WTC11 (cell line): Measurements from ENCODE around the gene KHSRP.

Experiments used
- CTCF ChIP-seq: fragments of 200-600 bp; IDR thresholded peaks from 2 replicates; pipeline ENCODE4 v1.8.0; 2022; ENCODE audit warnings: antibody characterized with exemption
- MAX ChIP-seq: sonication (generic); formaldehyde crosslinking; IDR thresholded peaks from 2 replicates; pipeline ENCODE4 v1.8.0; 2022; ENCODE audit warnings: mild to moderate bottlenecking, missing genetic modification reagents
- NR3C1 ChIP-seq: sonication (generic); formaldehyde crosslinking; conservative IDR thresholded peaks from 2 replicates; pipeline ENCODE4 v1.8.1; 2023; ENCODE audit warnings: low read depth, mild to moderate bottlenecking, missing genetic modification reagents
- SOX15 ChIP-seq: fragments of 250-450 bp; sonication (Bioruptor Pico); IDR thresholded peaks from 2 replicates; pipeline ENCODE4 v1.9.0; 2021; ENCODE audit warnings: mild to moderate bottlenecking
- ZNF671 ChIP-seq: fragments of 250-450 bp; sonication (Bioruptor Pico); IDR thresholded peaks from 2 replicates; pipeline ENCODE4 v1.8.0; 2021; ENCODE audit warnings: mild to moderate bottlenecking

DNA sequence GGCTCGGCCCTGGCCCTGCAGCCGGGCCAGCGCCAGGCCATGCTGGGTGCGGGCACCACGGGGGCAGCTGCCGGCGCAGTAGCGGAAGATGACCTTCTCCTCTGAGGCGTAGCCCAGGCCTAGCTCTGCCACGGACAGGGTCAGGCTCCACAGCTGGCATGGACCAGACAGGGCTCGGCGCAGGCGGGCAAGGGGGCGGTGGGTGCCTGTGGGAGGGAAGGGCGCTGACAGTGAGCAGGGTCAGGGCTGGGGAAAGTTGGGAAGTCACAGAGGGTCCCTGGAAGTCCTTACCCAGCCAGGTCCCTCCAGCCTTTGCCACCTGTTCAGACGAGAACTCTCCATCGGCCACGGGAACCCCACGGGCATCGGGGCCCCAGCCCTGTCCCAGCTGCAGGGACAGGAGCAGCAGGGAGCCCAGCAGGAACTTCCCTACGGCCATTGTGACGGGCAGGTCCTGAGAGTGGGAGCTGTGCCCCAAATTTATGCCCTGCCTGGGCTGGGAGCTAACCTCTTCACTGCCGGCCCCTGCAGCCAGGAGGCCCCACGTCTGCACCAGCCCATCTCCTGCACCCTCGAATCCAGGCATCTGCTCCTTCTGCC lies 49.1 kb downstream of the KHSRP start, which contains the start of gene PSPN:
- no peak for TF ChIP-seq SOX15 (CRISPR knock-in tag)
- TF ChIP-seq CTCF = no peak
- no peak for TF ChIP-seq ZNF671 (CRISPR knock-in tag)
- TF ChIP-seq NR3C1 (CRISPR knock-in tag) = no peak
- no peak for TF ChIP-seq MAX (CRISPR knock-in tag)
